Fibroblast of lung (primary cell): ENCODE measurements around the gene THAP8.

Experiments
- CTCF ChIP-seq, 2 donors: IDR thresholded peaks in 1 of 2; conservative IDR thresholded peaks in 1 of 2; 1 replicate in 1 of 2; 2 replicates in 1 of 2; pipeline ENCODE4 v1.5.1; 2011 to 2012; ENCODE audit warnings: low read length in 2 of 2, control low read depth in 1 of 2, inconsistent platforms in 1 of 2, low read depth in 1 of 2, mild to moderate bottlenecking in 1 of 2
- EZH2 ChIP-seq: IDR thresholded peaks from 2 replicates; pipeline ENCODE4 v1.5.1; 2012; ENCODE audit warnings: low read length, control low read depth, mild to moderate bottlenecking; ENCODE audit errors: missing control alignments

GRCh38 chr19:36013280-36014011 is 40.6 kb downstream of the THAP8 start:
- TF ChIP-seq CTCF (conservative IDR thresholded peaks at IDR 0.05 in 1 of 2, IDR thresholded peaks at IDR 0.05 in 1 of 2; ENCODE audit: low read depth in 1 of 2, low read length in 2 of 2) (no peak), EZH2 (no peak)
